A673 (cell line): ENCODE measurements around the gene TMEM106C.

Source experiments
- CTCF ChIP-seq: fragments of 300-800, 200-600 bp; sonication (generic); conservative IDR thresholded peaks from 2 replicates; pipeline ENCODE4 v1.5.1; 2017; ENCODE audit warnings: low read depth, mild to moderate bottlenecking, antibody characterized with exemption, low read length, moderate library complexity, mixed read lengths
- EZH2 ChIP-seq: fragments of 200-600 bp; sonication (generic); IDR thresholded peaks from 2 replicates; pipeline ENCODE4 v1.6.1; 2017; ENCODE audit warnings: borderline replicate concordance, low read depth, mild to moderate bottlenecking, mixed read lengths, antibody characterized with exemption, low read length; ENCODE audit not compliant: poor library complexity, severe bottlenecking

DNA sequence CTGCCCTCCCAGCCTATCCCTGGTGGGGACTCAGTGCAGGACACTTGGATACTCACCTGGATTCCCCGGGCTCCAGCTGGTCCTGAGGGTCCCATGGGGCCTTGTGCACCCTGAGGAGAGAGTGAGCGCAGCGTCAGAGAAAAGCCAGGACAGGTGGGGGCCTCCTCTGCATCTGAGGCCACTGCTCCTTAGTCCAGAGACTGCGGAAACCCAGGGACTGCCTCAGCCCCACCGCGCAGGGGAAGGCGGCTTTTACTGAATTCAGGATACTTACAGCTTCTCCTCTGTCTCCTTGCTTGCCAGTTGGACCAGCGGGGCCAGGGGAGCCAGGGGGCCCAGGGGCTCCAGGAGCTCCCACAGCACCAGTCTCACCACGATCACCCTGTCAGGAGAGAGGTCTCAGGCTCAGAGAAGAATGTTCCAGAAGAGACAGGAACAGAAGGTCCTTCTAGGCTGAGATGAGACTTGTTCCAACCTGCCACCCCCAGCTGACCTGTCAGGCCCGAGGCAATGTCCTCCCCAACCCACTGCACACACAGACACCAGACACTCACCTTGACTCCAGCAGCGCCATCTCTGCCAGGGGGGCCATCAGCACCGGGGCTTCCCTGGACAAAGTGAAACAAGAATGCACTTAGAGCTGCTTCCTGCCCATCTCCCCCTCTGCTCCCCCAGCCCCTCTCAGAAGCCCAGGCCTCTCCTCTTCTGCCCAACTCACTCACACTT is 13.8 kb downstream of the TMEM106C start:
- TF ChIP-seq CTCF (no peak), EZH2 (no peak)
